Smooth muscle cell of the coronary artery (primary cell): ENCODE measurements around the gene PLP2. TPM values are rescaled to one million over a fixed set of nuclear protein-coding genes. Genes with fewer than 3 reads are reported as not detected.

Experiments
- total RNA-seq: library from RNA; depleted of rRNA; stranded (reverse); fragments of >200 nt; gene quantifications from 2 replicates; pipeline ENCODE4 v1.2.3, GENCODE V29; 2014; ENCODE audit warnings: low replicate concordance

The PLP2 gene, protein sequence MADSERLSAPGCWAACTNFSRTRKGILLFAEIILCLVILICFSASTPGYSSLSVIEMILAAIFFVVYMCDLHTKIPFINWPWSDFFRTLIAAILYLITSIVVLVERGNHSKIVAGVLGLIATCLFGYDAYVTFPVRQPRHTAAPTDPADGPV
- 15.9 and 17.5 TPM in 2 replicates for total RNA-seq

DNA sequence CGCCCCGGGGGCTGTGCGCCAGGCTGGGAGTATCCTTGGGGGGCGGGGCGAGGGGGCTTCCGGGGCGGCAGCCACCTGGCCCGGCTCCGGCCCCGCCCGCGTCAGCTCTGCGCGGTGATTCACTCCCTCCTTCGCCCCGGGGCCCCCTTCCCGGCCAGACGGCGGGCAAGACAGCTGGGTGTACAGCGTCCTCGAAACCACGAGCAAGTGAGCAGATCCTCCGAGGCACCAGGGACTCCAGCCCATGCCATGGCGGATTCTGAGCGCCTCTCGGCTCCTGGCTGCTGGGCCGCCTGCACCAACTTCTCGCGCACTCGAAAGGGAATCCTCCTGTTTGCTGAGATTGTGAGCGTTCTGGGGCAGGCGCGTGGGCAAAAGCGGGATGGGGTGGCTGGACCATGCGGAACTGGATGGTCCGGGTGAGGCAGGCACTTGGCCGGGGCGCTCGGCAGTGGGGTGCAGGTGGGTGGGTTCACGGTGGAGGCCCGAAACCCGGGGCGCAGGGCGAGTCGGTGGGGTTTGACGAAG lies at the start of gene PLP2:
Gene PLP2 (plus strand): TSS at position 147 of the 528 bp plus-strand sequence. CDS start 103 bp downstream, at position 250.

DNA sequence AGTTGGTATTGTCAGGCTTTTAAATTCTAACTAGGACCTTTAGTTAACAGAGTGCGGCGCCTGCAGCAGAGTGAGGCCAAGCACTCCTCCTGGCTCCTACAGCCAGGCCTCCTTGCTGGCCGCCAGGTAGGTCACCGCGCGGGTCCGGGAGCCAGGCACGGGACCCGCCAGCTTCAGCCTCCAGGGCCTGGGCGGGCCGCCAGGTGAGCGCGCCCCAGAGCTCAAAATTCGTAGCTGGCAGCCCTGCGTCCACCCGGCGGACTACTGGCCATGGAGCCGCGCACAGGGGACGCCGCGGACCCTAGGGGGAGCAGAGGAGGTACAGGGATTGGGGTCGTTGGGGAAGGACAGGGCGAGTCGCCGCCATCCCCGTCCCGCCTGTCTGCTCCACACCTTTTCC lies 9.1 kb upstream of the PLP2 start, which contains the start of gene MAGIX:
Gene MAGIX (plus strand): TSS at position 139 of the 400 bp plus-strand sequence. CDS start 132 bp downstream, at position 271.

DNA sequence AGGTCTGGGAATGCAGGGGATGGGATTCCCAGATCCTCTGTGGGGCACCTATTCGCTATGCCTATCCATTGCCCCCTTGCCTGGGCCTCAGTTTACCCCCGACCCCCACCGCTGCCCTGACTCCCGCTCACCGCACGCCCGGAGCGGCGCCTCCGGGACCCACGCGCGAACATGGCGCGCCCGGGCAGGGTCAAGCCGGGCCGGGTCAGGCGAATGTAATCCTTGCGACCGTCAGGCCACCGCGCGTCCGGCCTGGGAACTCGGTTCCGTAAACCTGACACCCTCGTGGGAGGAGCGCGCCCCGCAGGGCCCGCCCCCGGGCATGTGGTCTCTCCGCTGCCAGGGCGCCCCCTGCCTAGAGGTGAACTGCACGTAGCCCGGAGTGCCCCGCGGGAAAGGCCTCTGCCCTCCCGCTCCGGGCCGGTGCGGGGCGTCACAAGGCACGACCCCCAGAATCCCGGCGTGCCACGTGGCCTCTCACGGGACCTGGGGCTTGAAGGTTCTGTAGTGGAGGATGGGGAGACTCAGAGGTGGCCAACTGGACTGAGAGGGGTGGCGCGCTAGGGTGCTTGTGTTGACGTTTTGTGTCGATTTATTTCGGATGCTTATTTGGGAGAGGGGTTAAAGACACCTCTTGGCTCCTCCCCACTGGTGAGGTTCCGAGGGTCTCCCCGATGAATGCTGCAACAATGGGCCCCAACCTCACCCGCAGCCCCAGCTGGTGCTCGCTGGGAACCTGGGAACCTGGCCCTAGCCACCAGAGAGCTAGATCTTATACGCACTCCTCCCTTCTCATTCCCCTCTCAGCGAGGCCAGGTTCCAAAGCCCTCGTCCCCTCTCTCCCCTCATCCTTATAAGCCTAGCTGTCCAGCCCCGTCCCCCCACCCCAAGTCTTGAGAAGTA lies 14.7 kb downstream of the PLP2 start, which contains the start of gene PRICKLE3:
Gene PRICKLE3 (minus strand): TSS at position 249 of the 903 bp plus-strand sequence. CDS start 76 bp downstream, at position 173.

DNA sequence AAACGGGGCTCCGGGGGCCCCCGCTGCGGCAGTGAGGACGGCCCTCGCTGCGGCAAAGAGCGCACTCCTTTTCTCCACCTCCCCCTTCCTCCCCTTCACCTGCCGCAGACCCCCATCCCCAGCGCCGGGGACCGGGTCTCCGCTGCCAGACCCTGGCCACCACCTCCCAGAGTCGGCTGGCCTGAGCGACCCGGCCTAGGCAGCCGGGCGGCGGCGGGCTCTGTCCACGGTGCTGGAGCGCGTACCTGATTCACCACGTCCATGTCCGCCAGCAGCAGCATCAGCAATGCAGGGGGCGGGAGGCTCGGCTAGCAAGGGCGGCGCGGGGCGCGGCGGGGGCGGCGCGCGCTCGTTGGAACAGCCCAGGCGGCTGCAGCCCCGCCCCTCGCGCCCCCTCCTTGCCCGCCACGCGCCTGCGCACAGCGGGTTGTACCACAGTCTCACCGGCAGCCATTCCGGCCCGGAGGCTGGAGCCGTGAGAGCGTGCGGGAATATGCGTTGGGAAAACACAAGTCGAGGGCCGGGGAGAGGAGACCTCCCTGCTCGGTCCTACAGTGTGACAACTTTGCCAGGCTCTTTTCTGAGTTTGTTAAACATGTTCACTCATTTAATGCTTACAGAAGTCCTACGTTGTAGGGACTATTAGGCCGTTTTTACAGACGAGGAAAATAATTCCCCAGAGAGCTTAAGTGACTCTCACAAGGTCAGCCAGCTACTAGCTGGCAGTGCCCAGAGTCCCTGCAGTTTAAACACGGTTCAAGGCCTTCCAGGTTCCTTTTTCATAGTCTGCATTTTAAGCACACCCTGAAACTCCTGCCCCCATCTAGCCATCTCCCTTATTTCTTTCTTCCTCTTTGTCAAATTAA lies 28.4 kb downstream of the PLP2 start, which contains the start of gene SYP:
Gene SYP (minus strand): TSS at position 288 of the 866 bp plus-strand sequence. CDS start 7 bp downstream, at position 281.

Other genes with a start within 250 kb of the PLP2 start
- 33.3 and 34.9 TPM in 2 replicates for gene OTUD5, start 214.3 kb upstream of the PLP2 start, total RNA-seq
- 0.45 and 0.59 TPM in 2 replicates for gene KCND1, start 200.1 kb upstream of the PLP2 start, total RNA-seq
- gene GRIPAP1, start 169.6 kb upstream of the PLP2 start, total RNA-seq = 27.9 and 28.1 TPM in 2 replicates
- 19.7 and 47.7 TPM in 2 replicates for gene TFE3, start 128.5 kb upstream of the PLP2 start, total RNA-seq
- under 0.01 and 0.38 TPM in 2 replicates for gene CCDC120, start 112.9 kb upstream of the PLP2 start, total RNA-seq
- gene PRAF2, start 97.9 kb upstream of the PLP2 start, total RNA-seq = 5.9 and 7.7 TPM in 2 replicates
- gene WDR45, start 92.0 kb upstream of the PLP2 start, total RNA-seq = 35.6 and 46.3 TPM in 2 replicates
- 15.3 and 21.6 TPM in 2 replicates for gene GPKOW, start 48.2 kb upstream of the PLP2 start, total RNA-seq
- gene MAGIX, start 9.1 kb upstream of the PLP2 start, total RNA-seq = 0.82 and 1.7 TPM in 2 replicates
- 3.0 and 4.1 TPM in 2 replicates for gene PRICKLE3, start 14.5 kb downstream of the PLP2 start, total RNA-seq
- gene SYP, start 28.3 kb downstream of the PLP2 start, total RNA-seq = 0.08 and 0.12 TPM in 2 replicates
- not detected in 2 replicates for gene CACNA1F, start 61.4 kb downstream of the PLP2 start, total RNA-seq
- gene CCDC22, start 63.6 kb downstream of the PLP2 start, total RNA-seq = 6.2 and 7.6 TPM in 2 replicates
- not detected in 2 replicates for gene FOXP3, start 92.8 kb downstream of the PLP2 start, total RNA-seq
- 4.4 and 16.7 TPM in 2 replicates for gene PPP1R3F, start 97.9 kb downstream of the PLP2 start, total RNA-seq
- gene GAGE10, start 131.7 kb downstream of the PLP2 start, total RNA-seq = not detected in 2 replicates
- gene GAGE12J, start 150.1 kb downstream of the PLP2 start, total RNA-seq = not detected in 2 replicates
- not detected in 2 replicates for gene GAGE13, start 159.7 kb downstream of the PLP2 start, total RNA-seq